HEK293 (cell line): ENCODE measurements around the gene THTPA.

ENCODE experiments used
- RBAK ChIP-seq: fragments of 450-650 bp; formaldehyde crosslinking; IDR thresholded peaks from 2 replicates; pipeline ENCODE4 v1.5.1; 2016; ENCODE audit warnings: missing biosample characterization, missing genetic modification characterization
- ZNF311 ChIP-seq: fragments of 450-650 bp; formaldehyde crosslinking; IDR thresholded peaks from 2 replicates; pipeline ENCODE4 v1.5.1; 2017; ENCODE audit warnings: missing biosample characterization, missing genetic modification characterization, borderline replicate concordance
- ZNF404 ChIP-seq: fragments of 450-650 bp; formaldehyde crosslinking; IDR thresholded peaks from 2 replicates; pipeline ENCODE4 v1.5.1; 2017; ENCODE audit warnings: missing biosample characterization, missing genetic modification characterization
- ZNF510 ChIP-seq: fragments of 450-650 bp; formaldehyde crosslinking; IDR thresholded peaks from 2 replicates; pipeline ENCODE4 v1.5.1; 2018; ENCODE audit warnings: mild to moderate bottlenecking, missing genetic modification characterization, missing biosample characterization; ENCODE audit not compliant: insufficient replicate concordance
- ZNF530 ChIP-seq: fragments of 450-650 bp; formaldehyde crosslinking; IDR thresholded peaks from 2 replicates; pipeline ENCODE4 v1.5.1; 2016; ENCODE audit warnings: low read depth, missing biosample characterization, missing genetic modification characterization
- ZNF558 ChIP-seq: fragments of 450-650 bp; formaldehyde crosslinking; IDR thresholded peaks from 2 replicates; pipeline ENCODE4 v1.5.1; 2016; ENCODE audit warnings: missing biosample characterization, missing genetic modification characterization
- ZNF707 ChIP-seq: fragments of 450-650 bp; formaldehyde crosslinking; IDR thresholded peaks from 2 replicates; pipeline ENCODE4 v1.5.1; 2016; ENCODE audit warnings: missing biosample characterization, missing genetic modification characterization
- ZXDB ChIP-seq: fragments of 450-650 bp; formaldehyde crosslinking; IDR thresholded peaks from 2 replicates; pipeline ENCODE4 v1.5.1; 2016; ENCODE audit warnings: missing biosample characterization, missing genetic modification characterization
- TF ChIP-seq, protein P1 (sequence below): fragments of 450-650 bp; formaldehyde crosslinking; IDR thresholded peaks from 2 replicates; pipeline ENCODE4 v1.5.1; 2016; ENCODE audit warnings: missing biosample characterization, missing genetic modification characterization
- TF ChIP-seq, protein P2 (sequence below): fragments of 450-650 bp; formaldehyde crosslinking; IDR thresholded peaks from 2 replicates; pipeline ENCODE4 v1.5.1; 2016; ENCODE audit warnings: missing biosample characterization, missing genetic modification characterization
- TF ChIP-seq, protein P3 (sequence below): fragments of 450-650 bp; formaldehyde crosslinking; IDR thresholded peaks from 2 replicates; pipeline ENCODE4 v1.5.1; 2016; ENCODE audit warnings: missing biosample characterization, missing genetic modification characterization

DNA sequence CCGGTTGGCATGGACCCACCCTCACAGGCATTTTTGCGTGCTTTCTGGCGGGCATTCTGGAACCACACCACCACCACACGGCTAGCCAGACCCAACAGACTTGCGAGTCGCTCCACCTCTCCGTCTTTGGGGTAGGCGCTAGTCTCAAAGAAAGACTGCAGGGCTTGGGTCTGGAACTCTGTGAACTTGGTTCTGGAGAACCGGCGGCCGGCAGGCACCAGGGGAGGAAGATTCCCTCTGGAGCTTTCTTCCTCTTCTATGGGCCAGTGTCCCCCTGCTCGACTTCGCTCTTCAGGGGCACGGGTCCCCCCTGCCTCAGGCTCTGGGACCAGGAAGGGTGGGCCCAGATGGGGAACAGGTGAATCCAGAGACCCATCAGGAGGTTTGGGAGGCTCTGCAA is 31.1 kb upstream of the THTPA start:
- no peak for TF ChIP-seq ZXDB (tag by site-specific recombination)
- TF ChIP-seq ZNF530 (tag by site-specific recombination) = no peak
- TF ChIP-seq, protein P1, sequence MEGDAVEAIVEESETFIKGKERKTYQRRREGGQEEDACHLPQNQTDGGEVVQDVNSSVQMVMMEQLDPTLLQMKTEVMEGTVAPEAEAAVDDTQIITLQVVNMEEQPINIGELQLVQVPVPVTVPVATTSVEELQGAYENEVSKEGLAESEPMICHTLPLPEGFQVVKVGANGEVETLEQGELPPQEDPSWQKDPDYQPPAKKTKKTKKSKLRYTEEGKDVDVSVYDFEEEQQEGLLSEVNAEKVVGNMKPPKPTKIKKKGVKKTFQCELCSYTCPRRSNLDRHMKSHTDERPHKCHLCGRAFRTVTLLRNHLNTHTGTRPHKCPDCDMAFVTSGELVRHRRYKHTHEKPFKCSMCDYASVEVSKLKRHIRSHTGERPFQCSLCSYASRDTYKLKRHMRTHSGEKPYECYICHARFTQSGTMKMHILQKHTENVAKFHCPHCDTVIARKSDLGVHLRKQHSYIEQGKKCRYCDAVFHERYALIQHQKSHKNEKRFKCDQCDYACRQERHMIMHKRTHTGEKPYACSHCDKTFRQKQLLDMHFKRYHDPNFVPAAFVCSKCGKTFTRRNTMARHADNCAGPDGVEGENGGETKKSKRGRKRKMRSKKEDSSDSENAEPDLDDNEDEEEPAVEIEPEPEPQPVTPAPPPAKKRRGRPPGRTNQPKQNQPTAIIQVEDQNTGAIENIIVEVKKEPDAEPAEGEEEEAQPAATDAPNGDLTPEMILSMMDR (tag by site-specific recombination) = no peak
- no peak for TF ChIP-seq ZNF510 (tag by site-specific recombination)
- no peak for TF ChIP-seq ZNF707 (tag by site-specific recombination)
- no peak for TF ChIP-seq ZNF558 (tag by site-specific recombination)
- TF ChIP-seq ZNF404 = no peak
- no peak for TF ChIP-seq RBAK
- TF ChIP-seq, protein P2, sequence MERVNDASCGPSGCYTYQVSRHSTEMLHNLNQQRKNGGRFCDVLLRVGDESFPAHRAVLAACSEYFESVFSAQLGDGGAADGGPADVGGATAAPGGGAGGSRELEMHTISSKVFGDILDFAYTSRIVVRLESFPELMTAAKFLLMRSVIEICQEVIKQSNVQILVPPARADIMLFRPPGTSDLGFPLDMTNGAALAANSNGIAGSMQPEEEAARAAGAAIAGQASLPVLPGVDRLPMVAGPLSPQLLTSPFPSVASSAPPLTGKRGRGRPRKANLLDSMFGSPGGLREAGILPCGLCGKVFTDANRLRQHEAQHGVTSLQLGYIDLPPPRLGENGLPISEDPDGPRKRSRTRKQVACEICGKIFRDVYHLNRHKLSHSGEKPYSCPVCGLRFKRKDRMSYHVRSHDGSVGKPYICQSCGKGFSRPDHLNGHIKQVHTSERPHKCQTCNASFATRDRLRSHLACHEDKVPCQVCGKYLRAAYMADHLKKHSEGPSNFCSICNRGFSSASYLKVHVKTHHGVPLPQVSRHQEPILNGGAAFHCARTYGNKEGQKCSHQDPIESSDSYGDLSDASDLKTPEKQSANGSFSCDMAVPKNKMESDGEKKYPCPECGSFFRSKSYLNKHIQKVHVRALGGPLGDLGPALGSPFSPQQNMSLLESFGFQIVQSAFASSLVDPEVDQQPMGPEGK (tag by site-specific recombination) = no peak
- TF ChIP-seq ZNF311 (tag by site-specific recombination) = no peak
- TF ChIP-seq, protein P3, sequence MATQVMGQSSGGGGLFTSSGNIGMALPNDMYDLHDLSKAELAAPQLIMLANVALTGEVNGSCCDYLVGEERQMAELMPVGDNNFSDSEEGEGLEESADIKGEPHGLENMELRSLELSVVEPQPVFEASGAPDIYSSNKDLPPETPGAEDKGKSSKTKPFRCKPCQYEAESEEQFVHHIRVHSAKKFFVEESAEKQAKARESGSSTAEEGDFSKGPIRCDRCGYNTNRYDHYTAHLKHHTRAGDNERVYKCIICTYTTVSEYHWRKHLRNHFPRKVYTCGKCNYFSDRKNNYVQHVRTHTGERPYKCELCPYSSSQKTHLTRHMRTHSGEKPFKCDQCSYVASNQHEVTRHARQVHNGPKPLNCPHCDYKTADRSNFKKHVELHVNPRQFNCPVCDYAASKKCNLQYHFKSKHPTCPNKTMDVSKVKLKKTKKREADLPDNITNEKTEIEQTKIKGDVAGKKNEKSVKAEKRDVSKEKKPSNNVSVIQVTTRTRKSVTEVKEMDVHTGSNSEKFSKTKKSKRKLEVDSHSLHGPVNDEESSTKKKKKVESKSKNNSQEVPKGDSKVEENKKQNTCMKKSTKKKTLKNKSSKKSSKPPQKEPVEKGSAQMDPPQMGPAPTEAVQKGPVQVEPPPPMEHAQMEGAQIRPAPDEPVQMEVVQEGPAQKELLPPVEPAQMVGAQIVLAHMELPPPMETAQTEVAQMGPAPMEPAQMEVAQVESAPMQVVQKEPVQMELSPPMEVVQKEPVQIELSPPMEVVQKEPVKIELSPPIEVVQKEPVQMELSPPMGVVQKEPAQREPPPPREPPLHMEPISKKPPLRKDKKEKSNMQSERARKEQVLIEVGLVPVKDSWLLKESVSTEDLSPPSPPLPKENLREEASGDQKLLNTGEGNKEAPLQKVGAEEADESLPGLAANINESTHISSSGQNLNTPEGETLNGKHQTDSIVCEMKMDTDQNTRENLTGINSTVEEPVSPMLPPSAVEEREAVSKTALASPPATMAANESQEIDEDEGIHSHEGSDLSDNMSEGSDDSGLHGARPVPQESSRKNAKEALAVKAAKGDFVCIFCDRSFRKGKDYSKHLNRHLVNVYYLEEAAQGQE (tag by site-specific recombination) = no peak
